OCI-M2 (cell line): ENCODE data around the gene LRCH1.

Experiments used
- DNase-seq: peaks from one replicate; lab custom pipeline; 2025; ENCODE audit not compliant: unreplicated experiment; lab: John Stamatoyannopoulos, UW

The LRCH1 gene

DNA sequence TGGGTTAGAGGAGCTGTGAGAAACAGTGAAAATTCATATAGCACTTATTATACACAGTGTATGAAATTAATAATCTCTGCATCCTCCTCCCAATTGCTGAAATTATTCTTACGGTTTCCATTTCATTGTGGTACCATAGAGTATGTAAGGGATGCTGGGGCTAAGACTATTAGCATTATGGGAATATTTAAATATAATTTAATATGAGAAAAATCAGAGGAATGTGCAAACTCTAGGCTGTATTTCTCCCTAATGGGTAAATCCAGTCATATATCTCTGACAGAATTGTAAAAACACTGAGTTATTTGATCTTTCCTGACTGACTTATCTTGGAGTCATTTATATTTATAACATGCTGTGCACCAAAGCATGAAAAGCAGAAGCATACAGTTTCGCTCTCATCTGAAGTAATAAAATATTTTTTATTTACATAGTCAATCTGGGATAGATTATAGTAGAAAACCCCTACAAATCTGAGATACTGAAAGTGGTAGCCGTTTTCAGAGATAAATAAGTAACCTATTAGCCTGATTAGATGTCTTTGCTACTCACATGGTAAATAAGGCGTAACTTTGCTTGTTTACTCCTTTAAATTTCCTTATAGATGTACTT lies 34.9 kb downstream of the LRCH1 start:
- DNase-seq: no peak

DNA sequence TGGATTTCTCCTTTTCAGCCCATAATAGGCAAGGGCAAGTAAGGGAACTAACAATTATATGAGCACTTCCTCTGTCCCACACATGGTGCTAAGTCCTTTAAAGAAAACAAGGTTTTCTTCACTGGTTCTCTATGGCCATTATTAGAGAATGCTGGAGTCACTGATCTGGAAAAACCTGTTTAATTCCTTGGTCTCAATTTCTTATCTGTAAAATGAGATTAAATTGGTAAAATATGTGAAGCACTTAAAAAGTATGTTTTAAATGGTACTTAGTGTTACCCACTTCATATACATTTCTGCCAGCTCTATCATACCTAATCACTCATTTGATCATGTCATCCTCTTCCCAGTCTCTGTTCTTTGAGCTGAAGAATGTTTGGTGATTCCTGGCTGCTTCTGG lies 39.4 kb downstream of the LRCH1 start:
- no peak for DNase-seq

DNA sequence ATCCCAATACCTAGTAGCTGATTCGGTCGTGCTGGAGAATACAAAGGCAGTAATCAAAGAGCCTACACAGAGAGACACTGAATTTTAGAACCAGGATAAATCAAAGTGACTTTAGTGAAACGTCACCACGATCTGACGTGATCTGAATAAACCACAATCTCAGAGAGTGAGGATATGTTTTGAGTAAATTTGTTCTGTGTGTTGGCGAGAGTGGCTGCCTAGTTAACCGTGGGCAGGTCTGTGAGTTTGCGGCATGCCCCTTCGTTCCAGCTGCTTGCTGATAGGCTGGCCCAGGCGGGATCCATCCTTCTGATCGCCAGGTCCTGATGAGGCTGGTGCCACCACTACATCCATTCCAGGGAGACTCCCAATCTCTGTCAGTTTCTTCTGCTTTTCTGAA lies 40.4 kb downstream of the LRCH1 start:
- no peak for DNase-seq

DNA sequence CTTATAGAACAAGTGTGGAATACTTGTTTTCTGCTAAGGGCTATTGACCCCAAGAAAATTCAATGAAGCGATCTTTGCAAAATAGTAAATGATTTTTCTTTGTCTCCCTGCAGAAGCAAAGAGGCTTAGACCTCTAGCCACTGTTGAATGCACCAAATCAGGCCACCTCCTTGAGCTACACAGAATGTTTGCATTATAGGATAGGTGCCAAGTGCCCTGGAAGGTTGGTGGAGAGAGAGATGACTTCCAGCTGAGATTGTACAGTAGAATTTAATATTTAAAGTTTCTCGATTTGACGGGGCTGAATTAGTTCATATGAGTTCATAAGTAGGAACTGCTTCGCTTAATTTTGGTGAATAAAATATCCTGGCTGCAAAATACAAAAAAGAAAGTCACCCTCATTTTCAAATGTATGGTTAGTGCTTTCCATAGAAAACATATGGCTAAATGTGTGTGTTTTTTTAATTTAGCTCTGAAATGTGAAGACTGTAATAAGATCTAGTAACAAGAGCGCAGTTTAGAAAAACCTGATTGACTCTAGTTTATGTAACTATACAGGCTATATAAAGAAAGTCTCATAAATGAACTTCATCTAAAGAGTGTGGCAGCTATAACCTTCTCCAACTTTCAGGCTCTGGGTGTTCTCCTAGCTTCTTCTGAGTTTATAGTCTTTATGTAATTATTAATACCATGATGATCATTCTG lies 41.6 kb downstream of the LRCH1 start:
- no peak for DNase-seq

DNA sequence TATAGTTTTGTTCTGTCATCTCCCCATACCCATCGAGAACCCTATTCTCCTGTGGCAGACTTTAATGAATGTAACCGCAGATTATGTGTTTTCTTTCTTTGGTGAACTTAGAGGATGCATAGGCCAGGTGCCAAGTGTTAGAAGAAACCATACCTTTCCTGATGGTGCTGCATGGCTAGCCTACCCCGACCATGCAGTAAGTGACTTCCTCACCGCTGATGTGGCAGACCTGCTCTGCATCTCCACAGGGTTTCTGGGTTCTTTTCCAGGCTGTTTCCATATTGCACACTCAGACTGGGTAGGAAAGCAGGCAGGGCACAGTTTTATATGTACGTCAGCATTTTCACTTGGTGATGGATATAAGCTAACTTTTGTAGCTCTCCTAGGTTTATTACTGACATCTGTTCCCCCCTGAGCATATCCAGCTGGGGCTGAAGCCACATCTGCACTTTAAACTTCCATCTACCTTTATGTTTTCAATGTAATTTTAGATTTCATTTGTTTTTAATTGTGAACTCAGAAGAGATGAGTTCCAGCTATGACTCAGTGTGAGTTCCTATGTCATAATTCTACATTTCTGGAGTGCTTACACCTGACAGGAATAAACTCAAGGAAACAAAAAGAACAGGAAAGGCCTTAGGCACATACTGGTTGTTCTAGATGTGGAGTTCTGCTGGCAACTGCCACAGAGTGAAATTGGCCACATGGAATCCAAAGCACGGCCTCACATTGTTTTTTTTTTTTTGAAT lies 42.3 kb downstream of the LRCH1 start:
- no peak for DNase-seq

DNA sequence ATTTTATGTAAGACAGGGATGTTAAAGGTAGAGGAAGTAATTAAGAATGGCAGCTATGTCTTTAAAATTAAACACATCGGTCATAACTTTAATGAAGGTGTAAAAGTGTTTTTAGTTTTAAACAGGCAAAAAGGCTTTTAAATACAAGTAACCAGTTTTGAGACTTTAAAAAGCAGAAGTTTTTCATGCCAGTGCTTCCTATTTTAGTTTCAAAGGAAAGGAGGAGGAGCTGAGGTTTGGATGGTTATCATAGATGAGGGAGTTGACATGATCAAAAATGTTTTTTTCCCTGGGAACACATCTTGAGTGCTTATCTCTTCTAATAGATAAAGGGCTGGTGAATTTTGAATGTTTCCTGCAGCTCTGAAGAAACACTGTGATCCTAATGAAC lies 42.9 kb downstream of the LRCH1 start:
- no peak for DNase-seq

DNA sequence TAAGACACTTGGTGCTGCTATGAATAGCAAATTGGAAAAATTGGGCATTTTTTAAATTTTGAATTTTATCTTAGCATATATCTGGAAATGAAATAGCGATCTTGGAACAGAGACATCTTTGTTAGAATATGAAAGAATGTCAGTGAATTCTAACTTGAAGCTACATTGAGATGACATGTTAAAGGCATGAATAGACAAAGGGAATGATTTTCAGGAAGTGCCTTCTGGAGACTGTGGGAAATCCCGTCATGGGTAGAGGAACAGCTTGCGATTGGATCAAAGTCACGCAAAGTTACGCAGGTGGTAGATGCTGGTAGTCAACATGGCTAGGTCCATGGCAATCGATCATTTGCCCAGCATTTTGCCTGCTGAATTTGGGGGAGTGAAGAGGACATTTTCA lies 43.5 kb downstream of the LRCH1 start:
- no peak for DNase-seq

DNA sequence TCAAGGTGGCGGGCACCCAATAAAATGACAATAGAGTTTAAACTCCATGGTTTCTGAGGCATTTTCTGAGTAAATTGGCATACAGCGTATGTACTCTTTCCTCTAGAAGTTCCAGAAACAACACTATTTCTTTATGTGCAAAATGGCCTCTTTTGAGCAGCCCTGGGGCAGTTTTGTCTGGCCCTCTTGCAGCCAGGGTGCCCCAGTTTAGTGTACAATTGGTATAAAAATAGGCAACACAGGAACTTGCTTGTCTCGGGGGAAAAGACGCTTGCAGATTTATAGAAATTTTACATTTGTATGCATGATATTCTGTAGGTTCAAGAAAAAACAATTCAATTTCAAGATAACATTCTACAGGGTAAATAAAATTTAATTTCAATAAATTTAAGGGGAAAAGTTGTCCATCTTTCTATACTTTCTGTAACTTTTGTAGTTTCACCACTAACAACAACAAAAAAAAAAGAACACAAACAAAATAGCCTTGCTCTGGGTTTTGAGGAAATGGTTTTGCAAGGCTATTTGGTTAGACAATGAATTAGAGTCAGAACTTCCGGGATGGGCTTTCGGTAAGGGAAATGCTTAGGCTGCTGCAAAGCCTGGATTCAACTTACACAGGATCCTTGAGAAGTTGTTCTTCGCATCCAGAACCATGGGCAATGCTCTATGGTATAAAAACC lies 45.3 kb downstream of the LRCH1 start:
- no peak for DNase-seq

DNA sequence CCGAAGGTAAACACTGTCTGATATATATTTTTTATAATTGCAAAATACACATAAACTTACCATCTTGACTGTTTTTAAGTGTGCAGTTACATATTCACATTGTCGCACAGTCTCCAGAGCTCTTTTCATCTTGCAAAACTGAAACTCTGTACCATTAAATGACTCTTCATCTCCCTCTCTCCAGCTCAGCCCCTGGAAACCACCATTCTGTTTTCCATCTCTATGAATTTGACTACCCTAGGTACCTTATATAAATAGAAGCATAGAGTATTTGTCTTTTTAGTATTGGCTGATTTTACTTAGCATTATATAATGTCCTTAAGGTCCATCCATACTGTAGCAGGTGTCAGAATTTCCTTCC lies 45.8 kb downstream of the LRCH1 start:
- DNase-seq: no peak

DNA sequence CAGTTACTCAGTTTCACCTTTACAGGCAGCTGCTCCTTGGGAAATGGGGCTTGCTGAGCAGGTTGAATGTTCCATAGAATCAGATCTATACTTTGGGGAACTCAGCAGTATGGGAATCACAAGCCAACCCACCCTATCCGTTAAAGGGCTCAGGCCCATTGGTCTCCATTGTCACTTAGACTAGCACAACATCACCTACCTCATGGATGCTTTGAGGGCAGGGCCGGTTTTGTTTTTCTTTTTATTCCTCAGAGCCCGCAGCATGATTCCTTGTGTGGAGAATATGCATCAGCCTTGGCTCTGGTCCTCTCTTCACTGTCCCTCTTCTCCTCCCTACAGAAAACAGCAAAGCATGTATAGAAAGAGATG lies 48.0 kb downstream of the LRCH1 start:
- DNase-seq: no peak

DNA sequence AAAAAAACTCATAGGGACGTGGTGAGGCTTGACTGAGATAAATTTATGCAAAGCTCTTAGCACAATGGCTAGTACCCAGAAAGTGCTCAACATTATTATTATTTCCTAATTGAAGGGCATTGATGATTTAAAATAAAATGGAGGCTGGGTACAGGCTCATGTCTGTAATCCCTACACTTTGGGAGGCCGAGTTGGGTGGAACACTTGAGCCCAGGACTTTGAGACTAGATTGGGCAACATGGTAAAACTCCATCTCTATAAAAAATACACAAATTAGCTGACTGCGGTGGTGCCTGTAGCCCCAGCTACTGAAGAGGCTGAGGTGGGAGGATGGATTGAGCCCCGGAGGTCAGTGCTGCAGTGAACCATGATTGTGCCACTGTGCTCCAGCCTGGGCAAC lies 49.6 kb downstream of the LRCH1 start:
- DNase-seq: no peak

DNA sequence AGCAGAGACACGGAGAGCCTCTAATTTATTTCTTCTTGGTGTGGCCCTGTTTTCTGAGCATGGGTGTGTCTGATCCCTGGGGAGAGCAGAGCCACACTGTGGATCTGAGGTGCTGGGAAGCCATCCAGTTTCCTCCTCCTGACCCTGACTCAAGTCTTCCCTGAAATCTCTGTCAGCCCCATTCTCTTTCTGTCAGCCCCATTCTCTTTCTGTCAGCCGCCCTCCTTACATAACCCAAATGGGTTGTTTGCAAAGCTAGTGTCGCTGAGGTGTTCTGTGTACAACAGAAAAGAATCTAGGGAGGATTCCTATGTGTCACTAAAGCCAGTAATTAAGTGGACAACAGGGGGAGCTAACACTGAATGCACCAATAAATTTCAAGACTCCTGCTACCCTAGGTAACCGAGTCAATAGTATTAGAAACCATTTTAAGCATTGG lies 50.2 kb downstream of the LRCH1 start:
- no peak for DNase-seq

DNA sequence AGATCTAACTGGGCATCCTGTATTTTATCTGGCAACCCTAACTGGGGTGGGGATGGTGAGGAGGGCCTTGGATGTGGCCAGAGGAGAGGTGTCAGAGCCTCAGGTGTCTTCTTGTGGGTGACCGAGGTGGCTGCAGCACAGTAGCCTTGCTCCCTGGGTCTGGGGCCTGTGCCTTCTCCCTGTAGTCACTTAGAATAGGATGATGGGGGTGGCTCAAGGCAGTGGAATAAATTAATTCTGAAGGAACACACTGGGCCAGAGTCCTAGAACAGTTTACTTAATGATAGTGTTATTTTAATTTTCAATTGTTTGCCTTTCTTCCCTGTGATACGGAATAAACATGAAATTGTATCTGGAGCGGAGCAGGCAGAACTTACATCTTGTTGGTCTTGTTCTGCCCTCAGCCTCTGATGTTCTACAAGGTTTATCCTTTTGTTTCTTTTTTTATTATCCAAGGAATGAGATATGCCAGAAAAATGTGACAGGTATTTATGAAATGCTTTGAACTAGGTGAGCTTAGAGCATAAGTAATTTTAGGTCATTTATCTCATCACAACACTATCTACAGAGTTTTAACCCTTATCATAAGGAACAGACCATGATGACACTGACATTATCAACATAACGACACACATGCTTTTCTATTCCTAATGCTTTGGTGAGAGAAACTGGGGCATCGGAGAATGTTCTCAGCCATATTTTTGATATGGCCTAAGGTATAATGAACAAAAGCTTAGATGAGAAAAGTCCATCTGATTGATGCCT lies 51.4 kb downstream of the LRCH1 start:
- DNase-seq: no peak

DNA sequence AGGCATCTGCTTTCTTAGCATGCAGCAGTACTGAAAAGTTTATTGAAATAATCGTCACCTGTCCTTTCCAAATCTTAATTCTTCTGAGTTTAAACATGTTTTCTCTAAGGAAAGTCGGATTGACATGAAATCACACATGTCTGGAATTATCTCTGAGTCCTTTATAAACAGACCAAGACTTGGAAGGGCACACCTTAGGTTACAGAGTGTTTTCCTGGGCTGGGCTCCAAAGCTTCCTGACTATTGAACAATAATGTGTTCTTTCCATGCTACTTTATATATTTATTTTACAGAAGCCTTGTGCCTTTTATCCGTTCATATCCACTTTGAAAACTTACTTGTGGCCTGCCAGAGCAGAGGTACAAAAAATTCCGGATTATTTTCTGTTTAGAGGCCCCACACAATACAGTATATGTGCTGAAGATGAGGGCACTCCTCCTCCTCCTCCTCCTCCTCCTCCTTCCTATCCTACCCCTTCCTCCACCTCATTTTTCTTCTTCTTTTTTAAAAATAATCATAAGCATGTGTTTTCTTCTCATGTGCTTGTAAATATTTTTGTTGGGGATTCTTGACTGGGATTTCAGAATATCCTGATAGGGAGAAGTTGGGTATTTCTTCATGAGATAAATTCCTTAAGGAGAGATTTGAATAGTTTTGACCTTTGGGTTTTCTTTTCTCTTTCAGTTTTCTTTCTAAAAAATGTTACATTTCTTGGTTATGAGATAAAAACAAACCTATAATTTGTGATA lies 52.3 kb downstream of the LRCH1 start:
- DNase-seq: no peak

DNA sequence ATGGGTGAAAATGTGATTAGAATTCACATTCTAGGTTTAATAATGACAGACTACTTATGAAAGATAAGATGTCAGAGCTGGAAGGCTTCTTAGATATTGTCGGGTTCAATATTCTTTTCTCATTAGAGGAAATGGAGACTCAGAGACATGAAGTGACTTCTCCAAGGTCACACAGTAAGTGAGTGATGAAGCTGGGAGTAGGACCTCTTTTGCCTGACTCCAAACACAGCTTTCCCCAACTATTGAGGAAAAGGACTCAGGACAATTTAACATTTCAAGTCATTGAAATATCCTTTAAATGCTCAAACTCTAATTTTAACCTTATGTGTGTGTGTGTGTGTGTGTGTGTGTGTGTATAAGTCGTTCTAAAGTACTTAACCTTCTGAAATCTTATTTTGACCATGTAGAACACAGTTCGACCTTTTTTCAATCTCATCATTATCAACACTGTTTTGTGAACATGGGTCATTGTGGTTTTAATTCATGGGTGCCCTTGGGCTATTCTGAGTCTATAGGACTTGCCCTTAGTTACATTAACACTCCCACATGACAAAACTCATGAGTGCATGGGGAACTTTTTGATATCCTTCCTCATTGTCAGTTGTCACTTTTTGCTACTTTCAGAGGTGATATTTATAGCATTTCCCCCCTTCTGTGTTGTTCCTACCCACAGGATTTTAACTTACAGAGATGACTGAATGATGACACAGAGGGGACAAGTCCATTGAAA lies 53.0 kb downstream of the LRCH1 start:
- DNase-seq: no peak

DNA sequence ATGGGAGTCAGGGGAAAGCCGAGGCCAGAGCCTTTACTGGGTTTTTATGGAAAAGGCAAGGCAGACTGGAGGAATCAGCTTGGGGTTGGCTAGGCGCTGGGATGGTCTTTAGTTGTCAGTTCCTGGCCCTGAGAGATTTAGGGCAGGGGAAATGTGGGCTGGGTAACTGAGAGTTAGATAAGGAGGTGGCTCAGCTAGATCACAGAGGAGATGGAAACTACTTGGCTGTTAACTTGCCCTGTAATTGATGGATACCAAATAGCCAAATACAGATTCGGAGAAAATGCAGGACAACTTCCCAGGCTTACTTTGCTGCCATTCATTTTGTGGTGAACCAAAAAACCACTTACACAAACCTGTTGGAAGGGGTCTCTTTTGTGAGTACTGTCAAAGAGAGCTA lies 54.0 kb downstream of the LRCH1 start:
- no peak for DNase-seq

DNA sequence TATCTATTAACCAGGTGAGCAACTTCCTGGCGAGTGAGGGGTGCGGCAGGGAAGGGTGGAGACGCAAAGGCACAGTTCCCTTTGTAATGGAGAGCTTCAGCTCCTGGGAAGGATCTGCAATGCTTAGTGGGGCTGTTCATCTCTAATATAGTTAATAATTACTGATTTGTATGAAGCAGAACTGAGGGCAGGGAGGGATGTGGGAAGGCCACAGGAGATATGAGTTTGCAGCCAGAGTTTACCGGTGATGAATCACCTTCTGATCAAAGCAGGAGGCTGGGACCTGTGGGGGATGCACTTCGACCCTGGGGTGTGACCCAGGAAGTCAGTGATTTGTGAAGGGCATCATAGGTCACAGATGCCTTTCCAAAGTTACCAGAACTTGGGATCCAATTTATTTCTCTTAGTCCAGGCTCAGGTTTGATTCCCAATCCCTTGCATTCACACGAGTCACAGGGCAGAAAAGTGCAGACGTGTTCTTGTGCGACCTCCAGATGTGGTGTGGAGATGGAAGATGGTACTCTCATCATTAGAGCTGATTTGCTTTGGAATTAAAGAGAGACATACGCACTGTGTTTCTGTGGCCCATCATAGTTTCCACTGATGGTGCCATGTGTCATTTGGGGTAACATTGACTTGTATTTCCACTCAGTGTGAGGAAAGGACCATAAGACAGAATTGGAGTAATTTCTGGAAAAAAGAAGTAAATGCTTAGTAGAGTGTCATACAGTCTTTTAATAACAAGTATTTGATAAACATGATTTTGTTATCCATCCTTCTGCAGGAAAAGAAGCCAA lies 55.0 kb downstream of the LRCH1 start:
- DNase-seq: no peak

DNA sequence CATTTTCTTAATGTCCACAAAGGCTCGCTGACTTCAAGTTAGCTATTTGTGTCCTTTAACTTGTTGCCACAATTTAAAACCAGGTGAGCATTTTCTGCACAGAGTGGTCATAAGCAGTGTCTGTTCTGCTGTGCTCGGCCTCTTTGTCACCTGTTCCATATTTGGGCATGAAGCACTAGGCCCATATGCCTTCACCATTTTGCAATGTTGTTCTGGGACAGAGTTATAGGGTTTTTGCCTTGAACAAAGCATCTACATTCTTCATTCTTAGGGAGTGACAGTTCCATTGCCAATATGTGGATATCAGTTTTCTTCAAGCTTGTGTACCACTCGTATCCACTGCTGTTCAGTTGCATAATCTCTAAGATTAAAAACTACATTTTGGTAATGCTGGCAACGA lies 56.1 kb downstream of the LRCH1 start:
- DNase-seq: no peak

DNA sequence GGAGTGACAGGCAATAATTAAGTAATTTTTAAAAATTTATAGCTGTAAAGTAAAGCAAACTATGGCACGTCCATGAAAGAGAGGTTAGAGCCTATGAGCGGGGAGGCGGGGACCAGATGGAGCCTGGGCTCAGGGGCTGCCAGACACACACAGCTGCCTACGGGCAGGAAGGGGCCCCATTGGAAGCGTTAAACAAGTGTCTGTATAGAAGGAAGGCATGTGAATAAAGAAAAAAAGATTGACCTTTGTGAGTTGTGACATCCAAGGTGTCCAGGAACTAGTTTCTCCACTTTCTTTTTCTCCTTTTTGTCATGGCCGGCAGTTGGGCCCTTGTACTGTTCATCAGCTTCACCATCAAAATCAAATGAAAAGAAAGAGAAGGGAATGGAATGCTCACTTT lies 56.8 kb downstream of the LRCH1 start:
- DNase-seq: no peak
